NB4 (cell line): ENCODE results near the gene DNAAF3.

Source experiments
- CTCF ChIP-seq: IDR thresholded peaks from one replicate; pipeline ENCODE4 v1.5.1; 2012; ENCODE audit warnings: low read depth, low read length
- MYC ChIP-seq: IDR thresholded peaks from 2 replicates; pipeline ENCODE4 v1.6.1; 2011; ENCODE audit warnings: low read depth, low read length
- POLR2A ChIP-seq: IDR thresholded peaks from 2 replicates; pipeline ENCODE4 v1.6.1; 2011; ENCODE audit warnings: mild to moderate bottlenecking; ENCODE audit not compliant: insufficient read length; ENCODE audit errors: extremely low read depth
- TF ChIP-seq, protein P1 (sequence below): IDR thresholded peaks from 2 replicates; pipeline ENCODE4 v1.6.1; 2011; ENCODE audit warnings: low read depth, low read length

GRCh38 chr19:55152017-55152416, 14.4 kb downstream of the DNAAF3 start:
- TF ChIP-seq MYC (no peak), CTCF (no peak), POLR2A (no peak)
- TF ChIP-seq, protein P1, sequence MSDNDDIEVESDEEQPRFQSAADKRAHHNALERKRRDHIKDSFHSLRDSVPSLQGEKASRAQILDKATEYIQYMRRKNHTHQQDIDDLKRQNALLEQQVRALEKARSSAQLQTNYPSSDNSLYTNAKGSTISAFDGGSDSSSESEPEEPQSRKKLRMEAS = no peak
